Upper lobe of left lung (tissue), 6 donors: ENCODE results near the gene FAM171A2. TPM values are rescaled to one million over a fixed set of nuclear protein-coding genes. Genes with fewer than 3 reads are reported as not detected.

Source experiments
- ATAC-seq, 2 donors: fragments of 200-7000 bp; cut with Tn5 transposase; one replicate each; pipeline ENCODE4 v1.9.1; 2022; ENCODE audit warnings: mild to moderate bottlenecking in 2 of 2, moderate library complexity in 2 of 2; ENCODE audit not compliant: low FRiP score in 2 of 2
- DNase-seq, 2 donors: peaks; one replicate each; pipeline ENCODE4 v3.0.0-alpha.2; 2019 to 2020
- H3K27ac ChIP-seq, 4 donors: fragments of 200-600 bp; sonication (generic); one replicate each; pipeline ENCODE4 v1.5.1; 2016 to 2019
- H3K27me3 ChIP-seq, 4 donors: fragments of 200-600 bp; sonication (generic); one replicate each; pipeline ENCODE4 v1.5.1; 2017 to 2019
- H3K36me3 ChIP-seq, 4 donors: fragments of 200-600 bp; sonication (generic); one replicate each; pipeline ENCODE4 v1.5.1; 2016 to 2019
- H3K4me1 ChIP-seq, 4 donors: fragments of 200-600 bp; sonication (generic); one replicate each; pipeline ENCODE4 v1.5.1; 2018 to 2019
- H3K4me3 ChIP-seq, 4 donors: fragments of 200-600 bp; sonication (generic); one replicate each; pipeline ENCODE4 v1.5.1; 2017 to 2019; ENCODE audit warnings: mild to moderate bottlenecking in 2 of 4, moderate library complexity in 1 of 4
- H3K9me3 ChIP-seq, 4 donors: fragments of 200-600 bp; sonication (generic); one replicate each; pipeline ENCODE4 v1.5.1; 2018 to 2019
- EP300 ChIP-seq, 4 donors: sonication (generic); formaldehyde crosslinking; IDR thresholded peaks; one replicate each; pipeline ENCODE4 v1.5.1; 2017; ENCODE audit warnings: antibody characterized with exemption in 4 of 4, control low read depth in 2 of 4
- POLR2A ChIP-seq, 4 donors: fragments of 450-650 bp; IDR thresholded peaks; one replicate each; pipeline ENCODE4 v1.5.1; 2016 to 2017; ENCODE audit warnings: antibody characterized with exemption in 4 of 4, mild to moderate bottlenecking in 2 of 4
- POLR2AphosphoS5 ChIP-seq, 2 donors: sonication (generic); formaldehyde crosslinking; IDR thresholded peaks; one replicate each; pipeline ENCODE4 v1.5.1; 2017; ENCODE audit warnings: antibody characterized with exemption in 2 of 2
- WGBS, 2 donors: methylation state at CpG; one replicate each; pipeline ENCODE4 v1.1.5; 2017 to 2018; 5-methylcytosine and 5-hydroxymethylcytosine counted together
- total RNA-seq, 6 donors: library from RNA; depleted of rRNA in 4 of 6; stranded (reverse); fragments of >200 nt in 4 of 6; gene quantifications; one replicate each; pipeline versions ENCODE4 v1.1.0 to v1.2.1, GENCODE V29; 2016 to 2021
- TF ChIP-seq, protein P1 (sequence below), 6 experiments: fragments of 450-650 bp in 4 of 6; fragments of 200-600 bp in 2 of 6; sonication (generic) in 2 of 6; IDR thresholded peaks; one replicate each; pipeline ENCODE4 v1.5.1; 2016 to 2019; ENCODE audit warnings: antibody characterized with exemption in 6 of 6
- donor health status: DM: no; HTN: no; CAD: no; lungs with moderate emphysema.
- donor health status: DM: no; HTN: yes; CAD: no; lungs with severe emphysema.

Gene FAM171A2
- total RNA-seq, 6 donors from 2014 or later: 0.61 to 4.6 (median 0.98) TPM; not detected in 1

DNA sequence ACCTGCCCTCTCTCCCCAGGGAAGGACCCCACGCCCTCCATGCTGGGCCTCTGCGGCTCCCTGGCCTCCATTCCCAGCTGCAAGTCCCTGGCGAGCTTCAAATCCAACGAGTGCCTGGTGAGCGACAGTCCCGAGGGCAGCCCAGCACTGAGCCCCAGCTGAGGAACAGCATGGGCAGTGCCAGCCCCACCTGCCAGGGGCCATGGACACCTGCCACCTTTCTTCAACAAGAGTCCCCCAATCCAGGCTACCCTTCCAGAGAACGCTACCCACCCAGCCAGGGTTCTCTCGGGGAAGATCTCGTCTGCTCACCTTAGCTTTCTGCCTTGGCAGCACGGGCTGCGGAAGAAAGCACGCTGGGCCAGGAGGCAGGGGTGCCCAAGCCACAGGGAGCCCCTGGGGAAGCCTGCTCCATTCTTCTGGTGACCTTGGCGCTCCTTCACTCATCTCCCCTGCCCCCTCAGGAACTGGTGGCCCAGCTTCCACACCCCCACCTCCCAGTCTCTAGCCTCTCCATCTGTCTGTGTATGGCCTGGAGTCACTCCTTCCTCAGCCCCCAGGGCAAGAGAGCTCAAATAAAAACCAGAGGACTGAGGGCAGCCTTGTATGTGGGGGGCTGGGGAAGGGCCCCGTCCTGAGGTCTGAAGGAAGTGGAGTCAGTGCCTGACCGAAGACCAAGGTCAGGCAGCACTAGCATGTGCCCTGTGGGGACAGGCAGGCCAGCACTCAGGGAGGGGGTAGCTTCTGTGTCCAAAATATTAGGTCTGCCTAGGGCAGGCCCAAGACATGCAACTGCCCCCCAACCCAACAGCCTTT is 45.4 kb downstream of the FAM171A2 start:
- WGBS, 2 donors: 74 to 79% methylated on average over 9 to 15 of the region's 15 CpGs
- Histone ChIP-seq H3K4me1 (peaks cover 13 to 24% (median 16%) of the 10 kb centered on the region in 4 donors), H3K4me3 (no peak overlapping the region), H3K9me3 (no peaks in the 10 kb centered on the region), H3K27ac (no peak overlapping the region), H3K36me3 (peaks cover 9 to 35% (median 29%) of the 10 kb centered on the region in 4 donors), H3K27me3 (peaks cover 0 to 29% (median 11%) of the 10 kb centered on the region in 4 donors)
- TF ChIP-seq POLR2A (IDR thresholded peaks at IDR 0.05) (no peak), EP300 (IDR thresholded peaks at IDR 0.05) (no peak), POLR2AphosphoS5 (IDR thresholded peaks at IDR 0.05) (no peak)
- TF ChIP-seq, protein P1, sequence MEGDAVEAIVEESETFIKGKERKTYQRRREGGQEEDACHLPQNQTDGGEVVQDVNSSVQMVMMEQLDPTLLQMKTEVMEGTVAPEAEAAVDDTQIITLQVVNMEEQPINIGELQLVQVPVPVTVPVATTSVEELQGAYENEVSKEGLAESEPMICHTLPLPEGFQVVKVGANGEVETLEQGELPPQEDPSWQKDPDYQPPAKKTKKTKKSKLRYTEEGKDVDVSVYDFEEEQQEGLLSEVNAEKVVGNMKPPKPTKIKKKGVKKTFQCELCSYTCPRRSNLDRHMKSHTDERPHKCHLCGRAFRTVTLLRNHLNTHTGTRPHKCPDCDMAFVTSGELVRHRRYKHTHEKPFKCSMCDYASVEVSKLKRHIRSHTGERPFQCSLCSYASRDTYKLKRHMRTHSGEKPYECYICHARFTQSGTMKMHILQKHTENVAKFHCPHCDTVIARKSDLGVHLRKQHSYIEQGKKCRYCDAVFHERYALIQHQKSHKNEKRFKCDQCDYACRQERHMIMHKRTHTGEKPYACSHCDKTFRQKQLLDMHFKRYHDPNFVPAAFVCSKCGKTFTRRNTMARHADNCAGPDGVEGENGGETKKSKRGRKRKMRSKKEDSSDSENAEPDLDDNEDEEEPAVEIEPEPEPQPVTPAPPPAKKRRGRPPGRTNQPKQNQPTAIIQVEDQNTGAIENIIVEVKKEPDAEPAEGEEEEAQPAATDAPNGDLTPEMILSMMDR (IDR thresholded peaks at IDR 0.05): no peak
- DNase-seq: peak in 1 of 2 donors; percentile 74
- no peak for ATAC-seq

DNA sequence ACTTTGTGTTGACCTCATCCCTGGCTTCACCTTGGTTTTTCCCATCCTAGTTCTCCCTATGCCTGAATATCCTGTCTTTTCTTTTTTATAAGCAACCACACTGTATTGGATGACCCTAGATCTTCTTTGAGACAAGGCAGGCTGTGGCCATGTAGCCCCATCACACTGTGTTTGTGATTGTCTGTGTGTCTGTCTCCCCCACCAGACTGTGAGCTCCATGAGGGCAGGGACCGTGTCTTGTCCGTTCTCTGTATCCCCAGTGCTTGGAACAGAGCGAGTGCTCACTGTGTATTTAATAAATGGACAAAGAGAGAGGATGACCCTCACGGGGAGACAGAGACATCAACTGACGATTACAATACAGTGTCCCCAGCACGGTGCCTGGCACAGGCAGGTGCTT is 46.1 kb downstream of the FAM171A2 start:
- no peak for TF ChIP-seq POLR2AphosphoS5 (IDR thresholded peaks at IDR 0.05)
- no peak for TF ChIP-seq EP300 (IDR thresholded peaks at IDR 0.05)
- TF ChIP-seq, protein P1 (IDR thresholded peaks at IDR 0.05): no peak
- no peak for TF ChIP-seq POLR2A (IDR thresholded peaks at IDR 0.05)
- Histone ChIP-seq H3K27ac (no peak overlapping the region), H3K27me3 (peaks cover 0 to 29% (median 11%) of the 10 kb centered on the region in 4 donors), H3K9me3 (no peaks in the 10 kb centered on the region), H3K36me3 (peaks cover 9 to 35% (median 29%) of the 10 kb centered on the region in 4 donors), H3K4me3 (no peak overlapping the region), H3K4me1 (peaks cover 9 to 17% (median 12%) of the 10 kb centered on the region in 4 donors)
- ATAC-seq (no peak), DNase-seq (no peak)
- WGBS, 2 donors: 88 to 89% methylated on average over 6 of the region's 6 CpGs

DNA sequence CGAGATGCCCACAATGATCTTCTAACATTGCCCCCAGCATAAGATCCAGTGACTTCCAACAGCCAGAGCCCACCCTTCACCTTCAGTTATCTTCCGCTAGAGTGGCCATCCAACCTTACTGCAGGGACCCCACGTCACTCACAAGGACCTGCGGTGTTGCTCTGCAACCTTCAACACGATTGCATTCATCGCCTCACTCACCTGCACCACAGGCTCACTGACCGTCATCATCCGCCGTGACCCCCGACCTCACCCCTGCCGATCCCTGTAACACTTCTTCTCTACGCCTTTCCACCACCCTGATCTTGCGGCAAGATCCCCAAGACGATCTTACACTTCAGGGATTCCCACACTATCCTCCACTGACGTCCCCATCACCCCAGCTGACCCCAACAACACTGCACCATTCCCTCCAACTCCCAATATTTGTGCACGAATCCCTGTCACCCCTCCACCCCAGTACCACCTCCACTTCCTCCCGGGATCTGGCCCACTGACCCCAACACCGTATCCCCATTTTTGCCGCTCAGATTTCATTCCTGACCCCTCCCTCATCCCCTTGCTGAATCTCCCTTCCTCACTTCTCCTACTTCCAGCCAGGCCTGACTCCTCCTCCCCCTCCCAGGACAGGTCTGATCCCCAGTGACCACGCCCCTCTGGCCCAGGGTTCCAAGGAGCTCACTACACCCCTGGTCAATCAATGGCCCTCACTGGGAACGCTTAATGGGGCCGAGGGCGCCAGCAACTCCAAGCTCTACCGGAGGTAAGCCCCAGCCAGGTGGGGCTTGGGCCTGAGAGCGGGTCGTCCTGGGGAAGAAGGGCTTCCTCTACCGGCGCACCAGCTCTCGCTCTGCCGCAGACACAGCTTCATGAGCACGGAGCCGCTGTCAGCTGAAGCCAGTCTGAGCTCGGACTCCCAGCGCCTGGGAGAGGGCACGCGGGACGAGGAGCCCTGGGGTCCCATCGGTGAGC is 47.6 kb downstream of the FAM171A2 start:
- DNase-seq (no peak), ATAC-seq (no peak)
- 4 to 13% methylated on average over 28 to 38 of the region's 38 CpGs for WGBS, 2 donors
- peaks cover 0 to 29% (median 11%) of the 10 kb centered on the region in 4 donors for H3K27me3 ChIP-seq
- H3K9me3 ChIP-seq: no peaks in the 10 kb centered on the region
- peaks cover 7 to 20% (median 17%) of the 10 kb centered on the region in 4 donors for H3K36me3 ChIP-seq
- no peak overlapping the region for H3K27ac ChIP-seq
- H3K4me1 ChIP-seq: peaks cover 9 to 16% (median 12%) of the 10 kb centered on the region in 4 donors
- peak overlapping the region in 3 of 4 donors; percentile 27 to 37 (median 31) for H3K4me3 ChIP-seq
- TF ChIP-seq POLR2A (IDR thresholded peaks at IDR 0.05): no peak
- TF ChIP-seq, protein P1 (IDR thresholded peaks at IDR 0.05): no peak
- TF ChIP-seq POLR2AphosphoS5 (IDR thresholded peaks at IDR 0.05): no peak
- no peak for TF ChIP-seq EP300 (IDR thresholded peaks at IDR 0.05)

DNA sequence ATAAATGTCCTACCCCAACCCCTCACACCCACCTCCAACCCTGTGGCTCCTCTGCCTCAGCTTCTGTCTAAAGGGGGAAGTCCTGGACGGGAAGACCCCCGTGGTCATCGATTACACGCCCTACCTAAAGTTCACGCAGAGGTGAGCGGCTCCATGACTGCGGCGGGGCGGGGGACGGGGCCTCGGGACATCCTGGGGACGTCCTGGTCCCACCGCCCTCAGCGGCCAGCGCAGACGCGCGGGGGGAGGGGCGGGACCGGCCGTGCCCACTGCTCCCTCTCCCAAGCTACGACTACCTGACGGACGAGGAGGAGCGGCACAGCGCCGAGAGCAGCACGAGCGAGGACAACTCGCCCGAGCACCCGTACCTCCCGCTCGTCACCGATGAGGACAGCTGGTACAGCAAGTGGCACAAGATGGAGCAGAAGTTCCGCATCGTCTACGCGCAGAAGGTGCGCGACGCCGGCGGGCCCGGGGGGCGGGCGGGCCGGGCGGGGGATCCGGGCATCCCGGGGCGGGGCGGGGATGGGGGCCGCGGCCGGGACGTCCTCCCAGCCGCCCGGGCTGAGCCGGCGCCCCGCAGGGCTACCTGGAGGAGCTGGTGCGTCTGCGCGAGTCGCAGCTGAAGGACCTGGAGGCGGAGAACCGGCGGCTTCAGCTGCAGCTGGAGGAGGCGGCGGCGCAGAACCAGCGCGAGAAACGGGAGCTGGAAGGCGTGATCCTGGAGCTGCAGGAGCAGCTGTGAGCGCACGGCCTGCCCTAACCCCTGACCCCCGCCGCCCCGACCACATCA is 48.6 kb downstream of the FAM171A2 start:
- H3K9me3 ChIP-seq: no peaks in the 10 kb centered on the region
- ATAC-seq (no peak), DNase-seq (peak; percentile 39 to 89)
- no peak overlapping the region for H3K27ac ChIP-seq
- peak overlapping the region in 3 of 4 donors; percentile 27 to 37 (median 31) for H3K4me3 ChIP-seq
- H3K27me3 ChIP-seq: peaks cover 0 to 29% (median 11%) of the 10 kb centered on the region in 4 donors
- H3K4me1 ChIP-seq: peaks cover 9 to 16% (median 12%) of the 10 kb centered on the region in 4 donors
- no peak for TF ChIP-seq EP300 (IDR thresholded peaks at IDR 0.05)
- TF ChIP-seq POLR2A (IDR thresholded peaks at IDR 0.05): no peak
- TF ChIP-seq, protein P1 (IDR thresholded peaks at IDR 0.05): no peak
- TF ChIP-seq POLR2AphosphoS5 (IDR thresholded peaks at IDR 0.05): no peak
- 0 to 1% methylated on average over 13 to 41 of the region's 81 CpGs for WGBS, 2 donors
- H3K36me3 ChIP-seq: peaks cover under 1 to 10% (median 9%) of the 10 kb centered on the region in 4 donors
